H1 (cell line): ENCODE data around the gene ICE1. TPM values are rescaled to one million over a fixed set of nuclear protein-coding genes. Genes with fewer than 3 reads are reported as not detected.

Experiments
- BRCA1 ChIP-seq: IDR thresholded peaks from 2 replicates; pipeline ENCODE4 v1.6.1; 2012; ENCODE audit warnings: low read depth, low read length, improper control_type of control experiment
- CEBPB ChIP-seq: IDR thresholded peaks from 2 replicates; pipeline ENCODE4 v1.6.1; 2012; ENCODE audit warnings: low read depth, low read length
- EZH2 ChIP-seq: fragments of 200-600 bp; sonication (generic); IDR thresholded peaks from 2 replicates; pipeline ENCODE4 v1.7.1; 2012; ENCODE audit warnings: low read depth, mild to moderate bottlenecking, moderate library complexity, low read length, inconsistent platforms; ENCODE audit not compliant: severe bottlenecking
- GABPA ChIP-seq: IDR thresholded peaks from 2 replicates; pipeline ENCODE4 v1.6.1; 2011; ENCODE audit warnings: mild to moderate bottlenecking, low read length, moderate library complexity, borderline replicate concordance; ENCODE audit not compliant: insufficient read depth
- JUND ChIP-seq: IDR thresholded peaks from 2 replicates; pipeline ENCODE4 v1.6.1; 2011; ENCODE audit warnings: mild to moderate bottlenecking, improper control_type of control experiment, low read length
- KDM5A ChIP-seq: fragments of 200-600 bp; IDR thresholded peaks from 2 replicates; pipeline ENCODE4 v1.7.1; 2012; ENCODE audit warnings: mild to moderate bottlenecking, low read length, inconsistent platforms, mixed read lengths
- NRF1 ChIP-seq: IDR thresholded peaks from 2 replicates; pipeline ENCODE4 v1.6.1; 2011; ENCODE audit warnings: mild to moderate bottlenecking, low read depth, low read length, improper control_type of control experiment
- POLR2AphosphoS5 ChIP-seq: IDR thresholded peaks from 2 replicates; pipeline ENCODE4 v1.6.1; 2011; ENCODE audit warnings: low read depth, low read length
- RFX5 ChIP-seq: IDR thresholded peaks from 2 replicates; pipeline ENCODE4 v1.6.1; 2011; ENCODE audit warnings: low read depth, low read length, improper control_type of control experiment, borderline replicate concordance
- SIRT6 ChIP-seq: IDR thresholded peaks from one replicate; pipeline ENCODE4 v1.7.1; 2012; ENCODE audit warnings: low read length, inconsistent platforms
- SIX5 ChIP-seq: IDR thresholded peaks from 2 replicates; pipeline ENCODE4 v1.6.1; 2011; ENCODE audit warnings: mild to moderate bottlenecking, low read depth, low read length
- TAF1 ChIP-seq: IDR thresholded peaks from 2 replicates; pipeline ENCODE4 v1.6.1; 2011; ENCODE audit warnings: mild to moderate bottlenecking, low read depth, low read length
- YY1 ChIP-seq: IDR thresholded peaks from 2 replicates; pipeline ENCODE4 v1.6.1; 2011; ENCODE audit warnings: low read depth, mild to moderate bottlenecking, low read length
- ZNF274 ChIP-seq: IDR thresholded peaks from 2 replicates; pipeline ENCODE4 v1.7.0; 2012; ENCODE audit warnings: low read length, borderline replicate concordance; ENCODE audit errors: extremely low read depth
- polyA plus RNA-seq, 7 experiments: library from polyadenylated mRNA; depleted of rRNA in 3 of 7; stranded (reverse) in 5 of 7; unstranded in 2 of 7; fragments of >200 nt in 5 of 7; fragments of 200-250 nt in 2 of 7; gene quantifications; 1 replicate in 5 of 7; 2 replicates in 1 of 7; 4 replicates in 1 of 7; pipeline versions ENCODE4 v1.2.1 to v1.2.3, GENCODE V29; 2011 to 2013; ENCODE audit warnings: missing spikeins in 2 of 7, mixed read lengths in 2 of 7
- total RNA-seq: library from RNA; stranded (reverse); fragmentation: NEBNext Ultra II Directional; extraction: Animal tissue kit (Norgen Biotek cat#: 25700); gene quantifications from 2 replicates; pipeline ENCODE4 v1.2.1, GENCODE V29; 2021
- TF ChIP-seq, protein P1 (sequence below): IDR thresholded peaks from 2 replicates; pipeline ENCODE4 v1.6.1; 2012; ENCODE audit warnings: inconsistent platforms

ICE1 gene
- total and polyA plus RNA-seq, 2 of the 8 experiments (the other 6 are each of a cell fraction or from before 2014, with no cell fraction given): 11.8 to 53.9 TPM

- TF ChIP-seq GABPA (no peak), TAF1 (no peak), SIRT6 (no peak), CEBPB (no peak), ZNF274 (no peak), EZH2 (no peak), POLR2AphosphoS5 (0 out of 2 replicates have a peak, but pooled peaks have one; percentile 23), YY1 (no peak), KDM5A (no peak), JUND (no peak), RFX5 (no peak), NRF1 (no peak), BRCA1 (no peak), SIX5 (no peak)
- TF ChIP-seq, protein P1, sequence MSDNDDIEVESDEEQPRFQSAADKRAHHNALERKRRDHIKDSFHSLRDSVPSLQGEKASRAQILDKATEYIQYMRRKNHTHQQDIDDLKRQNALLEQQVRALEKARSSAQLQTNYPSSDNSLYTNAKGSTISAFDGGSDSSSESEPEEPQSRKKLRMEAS: peak; percentile 79
Measured at GRCh38 chr5:5494489-5495402, 72.3 kb downstream of the ICE1 start (continued).
